Stimulated activated naive CD4-positive, alpha-beta T cell treated with Interleukin-2 at 50 U/mL for 16 hours (primary cell): Measurements from ENCODE around the gene HOXD10.

Experiments
- DNase-seq: peaks from one replicate; lab custom pipeline; 2025; lab: John Stamatoyannopoulos, UW

HOXD10 gene

GRCh38 chr2:176165370-176166050 lies 48.9 kb downstream of the HOXD10 start:
- DNase-seq: no peak

DNA sequence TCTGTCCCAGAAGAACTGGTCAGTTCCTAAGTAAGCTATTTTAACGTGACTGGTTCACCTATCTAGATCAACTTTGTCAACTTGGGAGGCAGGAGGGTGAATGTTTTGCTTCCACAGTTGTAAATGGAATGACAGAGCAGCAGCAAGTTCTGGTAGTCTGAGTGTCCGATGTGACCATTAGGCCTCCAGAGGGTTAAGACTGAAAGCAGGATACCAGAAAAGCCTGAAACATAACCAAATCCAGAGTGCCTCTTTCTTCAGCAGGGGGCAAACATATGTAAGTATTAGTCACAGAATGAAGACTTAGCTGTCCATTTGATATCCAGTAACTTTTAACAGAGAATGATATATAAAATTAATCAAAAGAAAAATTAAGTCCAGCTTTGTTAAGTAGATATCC lies 49.7 kb downstream of the HOXD10 start:
- no peak for DNase-seq

- DNase-seq: no peak
Measured at GRCh38 chr2:176167398-176167797, 50.8 kb downstream of the HOXD10 start.

GRCh38 chr2:176169181-176169580 lies 52.6 kb downstream of the HOXD10 start:
- DNase-seq: no peak
